GM23338 (cell line): Measurements from ENCODE around the gene GSAP. TPM values are rescaled to one million over a fixed set of nuclear protein-coding genes. Genes with fewer than 3 reads are reported as not detected.

Source experiments
- ATAC-seq: fragments of 200-7000 bp; cut with Tn5 transposase; 3 replicates; pipeline ENCODE4 v1.9.1; 2020
- DNase-seq: peaks from one replicate; pipeline ENCODE4 v3.0.0-alpha.2; 2015; ENCODE audit warnings: low spot score
- H2AFZ ChIP-seq: fragments of 200-600 bp; sonication (generic); 2 replicates; pipeline ENCODE4 v1.8.0; 2016; ENCODE audit warnings: antibody characterized with exemption, mild to moderate bottlenecking, moderate library complexity
- H3F3A ChIP-seq: fragments of 200-600 bp; sonication (generic); replicated peaks from 2 replicates; pipeline ENCODE4 v1.8.0; 2017; ENCODE audit warnings: antibody characterized with exemption, mixed run types, low read depth
- H3K27ac ChIP-seq: fragments of 200-600 bp; sonication (generic); 2 replicates; pipeline ENCODE4 v1.6.1; 2016; ENCODE audit warnings: low read depth
- H3K27me3 ChIP-seq: fragments of 200-600 bp; sonication (generic); 2 replicates; pipeline ENCODE4 v1.8.0; 2016; ENCODE audit warnings: mild to moderate bottlenecking, mixed run types, moderate library complexity; ENCODE audit not compliant: insufficient read depth
- H3K36me3 ChIP-seq: fragments of 200-600 bp; sonication (generic); 2 replicates; pipeline ENCODE4 v1.8.0; 2016; ENCODE audit warnings: mild to moderate bottlenecking; ENCODE audit not compliant: insufficient read depth
- H3K4me1 ChIP-seq: fragments of 200-600 bp; sonication (generic); 2 replicates; pipeline ENCODE4 v1.8.0; 2016; ENCODE audit warnings: mild to moderate bottlenecking, moderate library complexity; ENCODE audit not compliant: insufficient read depth
- H3K4me2 ChIP-seq: fragments of 200-600 bp; sonication (generic); 2 replicates; pipeline ENCODE4 v1.7.1; 2017; ENCODE audit warnings: mixed run types
- H3K4me3 ChIP-seq: fragments of 200-600 bp; sonication (generic); 2 replicates; pipeline ENCODE4 v1.6.1; 2016; ENCODE audit warnings: mixed run types
- H3K79me2 ChIP-seq: fragments of 200-600 bp; sonication (generic); replicated peaks from 2 replicates; pipeline ENCODE4 v1.8.0; 2017; ENCODE audit warnings: mild to moderate bottlenecking; ENCODE audit not compliant: insufficient read depth
- H3K9me2 ChIP-seq: fragments of 200-600 bp; sonication (generic); 2 replicates; pipeline ENCODE4 v1.8.0; 2017; ENCODE audit not compliant: insufficient read depth
- H4K20me1 ChIP-seq: fragments of 200-600 bp; sonication (generic); replicated peaks from 2 replicates; pipeline ENCODE4 v1.8.0; 2017; ENCODE audit warnings: mild to moderate bottlenecking; ENCODE audit not compliant: insufficient read depth
- H3K27ac Mint-ChIP-seq: 2 replicates; pipeline ENCODE4 v1.8.0; 2020; ENCODE audit warnings: inconsistent platforms, mild to moderate bottlenecking, moderate library complexity, mixed read lengths
- H3K27me3 Mint-ChIP-seq: 3 replicates; pipeline ENCODE4 v1.8.0; 2022; ENCODE audit warnings: low read depth, mild to moderate bottlenecking, moderate library complexity, mixed read lengths, inconsistent platforms; ENCODE audit not compliant: insufficient read depth, poor library complexity
- H3K36me3 Mint-ChIP-seq: 3 replicates; pipeline ENCODE4 v1.8.0; 2021; ENCODE audit warnings: low read depth, mild to moderate bottlenecking, inconsistent platforms, moderate library complexity, mixed read lengths
- H3K4me1 Mint-ChIP-seq: 3 replicates; pipeline ENCODE4 v1.8.0; 2020; ENCODE audit warnings: mild to moderate bottlenecking, inconsistent platforms, mixed read lengths
- H3K4me3 Mint-ChIP-seq: 3 replicates; pipeline ENCODE4 v1.8.0; 2021; ENCODE audit warnings: moderate library complexity, mild to moderate bottlenecking, inconsistent platforms, mixed read lengths
- H3K9me3 Mint-ChIP-seq: 3 replicates; pipeline ENCODE4 v1.8.0; 2020; ENCODE audit warnings: moderate library complexity, mild to moderate bottlenecking, inconsistent platforms, mixed read lengths
- CREB1 ChIP-seq: fragments of 250-450 bp; sonication (Bioruptor Pico); IDR thresholded peaks from 2 replicates; pipeline ENCODE4 v1.5.0; 2020; ENCODE audit warnings: low read depth, mild to moderate bottlenecking, moderate library complexity
- CTCF ChIP-seq, 2 experiments: fragments of 200-600 bp in 1 of 2; sonication (generic) in 1 of 2; conservative IDR thresholded peaks; 2 replicates each; pipeline versions ENCODE4 v1.5.1 to v1.6.1; 2016 to 2017; ENCODE audit warnings: antibody characterized with exemption in 2 of 2, low read depth in 2 of 2, mild to moderate bottlenecking in 2 of 2, moderate library complexity in 1 of 2
- NANOG ChIP-seq: IDR thresholded peaks from 2 replicates; pipeline ENCODE4 v1.6.1; 2016; ENCODE audit warnings: antibody characterized with exemption, borderline replicate concordance
- REST ChIP-seq: IDR thresholded peaks from one replicate; pipeline ENCODE4 v1.6.1; 2018; ENCODE audit warnings: antibody characterized with exemption; ENCODE audit not compliant: unreplicated experiment
- ZNF462 ChIP-seq: fragments of 250-450 bp; sonication (Bioruptor Pico); IDR thresholded peaks from 2 replicates; pipeline ENCODE4 v1.5.0; 2020; ENCODE audit warnings: mild to moderate bottlenecking, moderate library complexity
- polyA plus RNA-seq: library from polyadenylated mRNA; unstranded; fragments of >200 nt; fragmentation: Nextera tagmentation; extraction: Ambion mirVana; gene quantifications from 2 replicates; pipeline ENCODE4 v1.2.1, GENCODE V29; 2016
- total RNA-seq: library from RNA; depleted of rRNA; stranded (reverse); fragments of >200 nt; shearing (Covaris generic); gene quantifications from 2 replicates; pipeline ENCODE4 v1.2.3, GENCODE V29; 2014

The GSAP gene
- total and polyA plus RNA-seq, 2 experiments from 2014 or later: 0.63 to 1.1 TPM

- Histone ChIP-seq H4K20me1 (no peaks in the 10 kb centered on the region), H3K4me2 (no peak overlapping the region), H2AFZ (no peak overlapping the region), H3K27me3 (no peaks in the 10 kb centered on the region), H3K9me2 (no peaks in the 10 kb centered on the region), H3K27ac (no peak overlapping the region), H3K79me2 (no peaks in the 10 kb centered on the region), H3K4me1 (peaks cover 11% of the 10 kb centered on the region; the same call in 1 of the 2 replicates), H3K36me3 (no peaks in the 10 kb centered on the region), H3K4me3 (no peak overlapping the region), H3F3A (no peaks in the 10 kb centered on the region)
- TF ChIP-seq CTCF (conservative IDR thresholded peaks at IDR 0.05; ENCODE audit: low read depth in 2 of 2): no peak
- TF ChIP-seq NANOG: no peak
- TF ChIP-seq CREB1 (CRISPR knock-in tag): no peak
- no peak for TF ChIP-seq ZNF462
- no peak for TF ChIP-seq REST
- no peaks in the 10 kb centered on the region for H3K9me3 Mint-ChIP-seq
- H3K4me3 Mint-ChIP-seq: no peak overlapping the region
- H3K4me1 Mint-ChIP-seq: peaks cover 13% of the 10 kb centered on the region; the same call in 2 of the 3 replicates
- no peaks in the 10 kb centered on the region for H3K27me3 Mint-ChIP-seq
- DNase-seq: no peak
- no peak for ATAC-seq
- H3K27ac Mint-ChIP-seq: no peak overlapping the region
- no peaks in the 10 kb centered on the region for H3K36me3 Mint-ChIP-seq
Observed at GRCh38 chr7:77313085-77313484, 103.1 kb downstream of the GSAP start.
